ENCODE measurements around the gene FBXO42. TPM values are rescaled to one million over a fixed set of nuclear protein-coding genes. Genes with fewer than 3 reads are reported as not detected.

FBXO42 gene
- total and polyA plus RNA-seq, 9 of the 15 experiments (the other 6 are each of a cell fraction or from before 2014, with no cell fraction given): 7.2 to 24.8 (median 17.4) TPM

DNA sequence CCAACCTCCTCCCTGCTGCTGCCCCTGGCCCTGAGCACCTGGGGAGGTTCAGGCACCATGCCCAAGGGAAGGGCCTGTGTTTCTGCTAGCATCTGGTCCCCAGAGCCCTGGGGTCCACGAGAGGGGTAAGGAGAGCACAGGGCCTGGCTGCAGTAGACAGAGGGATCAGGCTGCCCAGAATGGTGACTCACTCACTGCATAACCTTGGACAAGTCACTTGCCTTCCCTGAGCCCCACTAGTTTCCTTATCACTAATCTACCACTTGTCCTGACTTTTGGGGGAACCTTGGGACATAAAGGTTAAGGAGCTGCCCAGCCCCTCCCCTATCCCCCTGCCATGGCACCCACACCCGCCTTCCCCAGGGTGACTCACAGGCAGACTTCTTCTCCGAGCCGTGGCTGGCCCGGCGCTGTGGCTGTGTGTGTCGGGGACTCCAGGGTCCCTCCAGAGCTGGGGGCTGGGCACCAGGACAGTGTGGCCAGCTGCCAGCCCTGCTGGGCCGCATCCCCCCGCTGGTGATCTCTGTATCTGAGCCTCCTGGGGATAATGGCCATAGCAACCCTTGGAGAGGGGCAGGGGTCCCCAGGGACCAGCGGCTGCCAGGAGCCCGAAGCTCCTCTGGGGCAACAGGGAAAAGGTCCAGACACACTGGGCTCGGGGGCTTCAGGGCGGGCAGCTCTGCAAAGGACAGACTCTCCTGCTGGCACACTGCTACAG, 143.9 kb downstream of the FBXO42 start (continued):
- TF ChIP-seq, protein P1, sequence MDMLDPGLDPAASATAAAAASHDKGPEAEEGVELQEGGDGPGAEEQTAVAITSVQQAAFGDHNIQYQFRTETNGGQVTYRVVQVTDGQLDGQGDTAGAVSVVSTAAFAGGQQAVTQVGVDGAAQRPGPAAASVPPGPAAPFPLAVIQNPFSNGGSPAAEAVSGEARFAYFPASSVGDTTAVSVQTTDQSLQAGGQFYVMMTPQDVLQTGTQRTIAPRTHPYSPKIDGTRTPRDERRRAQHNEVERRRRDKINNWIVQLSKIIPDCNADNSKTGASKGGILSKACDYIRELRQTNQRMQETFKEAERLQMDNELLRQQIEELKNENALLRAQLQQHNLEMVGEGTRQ (CRISPR knock-in tag; IDR thresholded peaks at IDR 0.05): no peak
- TF ChIP-seq, protein P2, sequence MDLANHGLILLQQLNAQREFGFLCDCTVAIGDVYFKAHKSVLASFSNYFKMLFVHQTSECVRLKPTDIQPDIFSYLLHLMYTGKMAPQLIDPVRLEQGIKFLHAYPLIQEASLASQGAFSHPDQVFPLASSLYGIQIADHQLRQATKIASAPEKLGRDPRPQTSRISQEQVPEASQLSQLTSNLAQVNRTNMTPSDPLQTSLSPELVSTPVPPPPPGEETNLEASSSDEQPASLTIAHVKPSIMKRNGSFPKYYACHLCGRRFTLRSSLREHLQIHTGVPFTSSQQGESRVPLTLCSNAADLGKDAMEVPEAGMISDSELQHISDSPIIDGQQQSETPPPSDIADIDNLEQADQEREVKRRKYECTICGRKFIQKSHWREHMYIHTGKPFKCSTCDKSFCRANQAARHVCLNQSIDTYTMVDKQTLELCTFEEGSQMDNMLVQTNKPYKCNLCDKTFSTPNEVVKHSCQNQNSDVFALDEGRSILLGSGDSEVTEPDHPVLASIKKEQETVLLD (IDR thresholded peaks at IDR 0.05): peak; percentile 51; the same call in 1 of the 2 replicates
- no peak for TF ChIP-seq MXI1 (IDR thresholded peaks at IDR 0.05; ENCODE audit: low read depth, low read length)
- peak; percentile 83 for TF ChIP-seq JUND (IDR thresholded peaks at IDR 0.05; ENCODE audit: borderline replicate concordance, low read depth, low read length)
- peak; percentile 77; the same call in 2 of the 3 replicates for TF ChIP-seq JUND (tag; IDR thresholded peaks at IDR 0.05; ENCODE audit: borderline replicate concordance, low read depth, low read length)
- no peak for TF ChIP-seq BRF1 (IDR thresholded peaks at IDR 0.05; ENCODE audit: borderline replicate concordance, extremely low read depth, insufficient read length)
- TF ChIP-seq HDAC2 (IDR thresholded peaks at IDR 0.05): peak; percentile 16; the same call in 1 of the 2 replicates
- TF ChIP-seq FOXM1 (IDR thresholded peaks at IDR 0.05; ENCODE audit: low read depth): no peak
- TF ChIP-seq FOXM1 (CRISPR knock-in tag; IDR thresholded peaks at IDR 0.05; ENCODE audit: low read depth): no peak
- TF ChIP-seq RFX1 (IDR thresholded peaks at IDR 0.05): no peak
- TF ChIP-seq ZNF431 (CRISPR knock-in tag; IDR thresholded peaks at IDR 0.05): no peak
- no peak for TF ChIP-seq RB1 (IDR thresholded peaks at IDR 0.05; ENCODE audit: low read depth)
- TF ChIP-seq, protein P3, sequence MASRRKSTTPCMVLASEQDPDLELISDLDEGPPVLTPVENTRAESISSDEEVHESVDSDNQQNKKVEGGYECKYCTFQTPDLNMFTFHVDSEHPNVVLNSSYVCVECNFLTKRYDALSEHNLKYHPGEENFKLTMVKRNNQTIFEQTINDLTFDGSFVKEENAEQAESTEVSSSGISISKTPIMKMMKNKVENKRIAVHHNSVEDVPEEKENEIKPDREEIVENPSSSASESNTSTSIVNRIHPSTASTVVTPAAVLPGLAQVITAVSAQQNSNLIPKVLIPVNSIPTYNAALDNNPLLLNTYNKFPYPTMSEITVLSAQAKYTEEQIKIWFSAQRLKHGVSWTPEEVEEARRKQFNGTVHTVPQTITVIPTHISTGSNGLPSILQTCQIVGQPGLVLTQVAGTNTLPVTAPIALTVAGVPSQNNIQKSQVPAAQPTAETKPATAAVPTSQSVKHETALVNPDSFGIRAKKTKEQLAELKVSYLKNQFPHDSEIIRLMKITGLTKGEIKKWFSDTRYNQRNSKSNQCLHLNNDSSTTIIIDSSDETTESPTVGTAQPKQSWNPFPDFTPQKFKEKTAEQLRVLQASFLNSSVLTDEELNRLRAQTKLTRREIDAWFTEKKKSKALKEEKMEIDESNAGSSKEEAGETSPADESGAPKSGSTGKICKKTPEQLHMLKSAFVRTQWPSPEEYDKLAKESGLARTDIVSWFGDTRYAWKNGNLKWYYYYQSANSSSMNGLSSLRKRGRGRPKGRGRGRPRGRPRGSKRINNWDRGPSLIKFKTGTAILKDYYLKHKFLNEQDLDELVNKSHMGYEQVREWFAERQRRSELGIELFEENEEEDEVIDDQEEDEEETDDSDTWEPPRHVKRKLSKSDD (conservative IDR thresholded peaks at IDR 0.05; ENCODE audit: low read length): no peak
- TF ChIP-seq ESRRA (IDR thresholded peaks at IDR 0.05; ENCODE audit: borderline replicate concordance, low read depth): no peak
- TF ChIP-seq MEIS2 (IDR thresholded peaks at IDR 0.05; ENCODE audit: partially characterized antibody): no peak
- no peak for TF ChIP-seq RBM17 (IDR thresholded peaks at IDR 0.05; ENCODE audit: borderline replicate concordance, low read depth, low read length)
- TF ChIP-seq FOXK1 (CRISPR knock-in tag; IDR thresholded peaks at IDR 0.05; ENCODE audit: borderline replicate concordance): no peak
- no peak for TF ChIP-seq CREB1 (IDR thresholded peaks at IDR 0.05)
- no peak for TF ChIP-seq CREB1 (CRISPR knock-in tag; IDR thresholded peaks at IDR 0.05)
- TF ChIP-seq, protein P4, sequence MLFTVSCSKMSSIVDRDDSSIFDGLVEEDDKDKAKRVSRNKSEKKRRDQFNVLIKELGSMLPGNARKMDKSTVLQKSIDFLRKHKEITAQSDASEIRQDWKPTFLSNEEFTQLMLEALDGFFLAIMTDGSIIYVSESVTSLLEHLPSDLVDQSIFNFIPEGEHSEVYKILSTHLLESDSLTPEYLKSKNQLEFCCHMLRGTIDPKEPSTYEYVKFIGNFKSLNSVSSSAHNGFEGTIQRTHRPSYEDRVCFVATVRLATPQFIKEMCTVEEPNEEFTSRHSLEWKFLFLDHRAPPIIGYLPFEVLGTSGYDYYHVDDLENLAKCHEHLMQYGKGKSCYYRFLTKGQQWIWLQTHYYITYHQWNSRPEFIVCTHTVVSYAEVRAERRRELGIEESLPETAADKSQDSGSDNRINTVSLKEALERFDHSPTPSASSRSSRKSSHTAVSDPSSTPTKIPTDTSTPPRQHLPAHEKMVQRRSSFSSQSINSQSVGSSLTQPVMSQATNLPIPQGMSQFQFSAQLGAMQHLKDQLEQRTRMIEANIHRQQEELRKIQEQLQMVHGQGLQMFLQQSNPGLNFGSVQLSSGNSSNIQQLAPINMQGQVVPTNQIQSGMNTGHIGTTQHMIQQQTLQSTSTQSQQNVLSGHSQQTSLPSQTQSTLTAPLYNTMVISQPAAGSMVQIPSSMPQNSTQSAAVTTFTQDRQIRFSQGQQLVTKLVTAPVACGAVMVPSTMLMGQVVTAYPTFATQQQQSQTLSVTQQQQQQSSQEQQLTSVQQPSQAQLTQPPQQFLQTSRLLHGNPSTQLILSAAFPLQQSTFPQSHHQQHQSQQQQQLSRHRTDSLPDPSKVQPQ (CRISPR knock-in tag; IDR thresholded peaks at IDR 0.05; ENCODE audit: borderline replicate concordance): no peak

Data from K562 (cell line).